ENCODE data around the gene PEX10. TPM values are rescaled to one million over a fixed set of nuclear protein-coding genes. Genes with fewer than 3 reads are reported as not detected.

PEX10 gene
- polyA plus RNA-seq, 1 donor from 2014 or later, result 30.1 TPM

DNA sequence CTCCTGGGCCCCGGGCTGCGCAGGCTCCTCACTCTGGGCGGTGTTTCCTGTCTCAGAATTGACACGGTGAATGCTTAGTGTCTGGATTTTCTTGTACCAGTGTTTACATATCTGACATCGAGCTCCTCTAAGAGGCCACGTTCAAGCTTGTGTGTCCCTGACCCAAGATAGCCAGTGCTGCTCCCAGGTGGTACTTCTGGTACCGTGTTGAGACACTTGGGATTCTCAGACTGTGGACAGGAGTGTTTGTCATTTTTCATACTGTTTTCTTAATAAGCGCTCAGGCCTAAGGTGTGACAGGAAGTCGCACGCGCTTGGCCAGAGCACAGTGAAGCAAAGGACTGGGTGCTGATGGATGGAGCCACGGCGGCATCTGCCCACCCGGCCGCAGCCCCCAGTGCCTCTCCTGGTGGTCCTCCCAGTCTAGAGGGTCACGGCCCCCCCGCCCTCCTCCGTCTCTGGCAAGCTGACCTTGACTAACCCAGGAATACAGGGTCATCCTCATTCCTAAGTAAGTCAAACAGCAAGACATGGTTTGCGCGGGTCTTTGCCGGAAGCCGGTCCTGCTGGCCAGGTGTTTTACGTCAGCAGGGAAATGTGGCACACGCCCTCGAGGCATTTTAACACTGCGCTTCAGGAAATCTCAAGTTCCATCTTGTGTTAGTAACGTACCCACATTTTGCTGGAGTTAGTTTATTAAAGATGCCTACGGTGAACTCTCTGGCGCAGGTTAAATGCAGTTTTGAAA, 8.0 kb downstream of the PEX10 start:
- H3K79me2 ChIP-seq (replicated peaks; ENCODE audit: insufficient read depth, low read length), result no peaks in the 10 kb centered on the region
- no peak overlapping the region for H3K4me2 ChIP-seq (ENCODE audit: low read length)
- no peak overlapping the region for H3K9ac ChIP-seq (ENCODE audit: low read length)
- no peak overlapping the region for H2AFZ ChIP-seq (ENCODE audit: low read depth, low read length)
- H3K9me2 ChIP-seq (ENCODE audit: insufficient read depth, low read length), result no peaks in the 10 kb centered on the region
- H3K27ac ChIP-seq (ENCODE audit: low read length), result no peak overlapping the region
- H3K36me3 ChIP-seq (ENCODE audit: insufficient read depth, low read length), result no peaks in the 10 kb centered on the region
- no peaks in the 10 kb centered on the region for H4K20me1 ChIP-seq (ENCODE audit: insufficient read depth)
- no peaks in the 10 kb centered on the region for H3F3A ChIP-seq (ENCODE audit: insufficient read depth, low read length, poor library complexity, severe bottlenecking)
- H3K9me3 ChIP-seq (ENCODE audit: low read length), result no peaks in the 10 kb centered on the region
- H3K27me3 ChIP-seq (ENCODE audit: insufficient read depth, low read depth, low read length), result no peaks in the 10 kb centered on the region
- TF ChIP-seq REST (IDR thresholded peaks at IDR 0.05; ENCODE audit: borderline replicate concordance), result no peak
- TF ChIP-seq CTCF (IDR thresholded peaks at IDR 0.05; ENCODE audit: poor library complexity, severe bottlenecking), result no peak
- no peak for TF ChIP-seq MXI1 (conservative IDR thresholded peaks at IDR 0.05; ENCODE audit: poor library complexity, severe bottlenecking)
- TF ChIP-seq EZH2 (IDR thresholded peaks at IDR 0.05; ENCODE audit: borderline replicate concordance, insufficient read depth, low read length, poor library complexity, severe bottlenecking), result no peak
- TF ChIP-seq SMC3 (conservative IDR thresholded peaks at IDR 0.05; ENCODE audit: poor library complexity), result no peak
- TF ChIP-seq EP300 (conservative IDR thresholded peaks at IDR 0.05; ENCODE audit: poor library complexity, severe bottlenecking), result no peak
- no peak for TF ChIP-seq TAF1 (IDR thresholded peaks at IDR 0.05; ENCODE audit: low read depth)
- no peak for TF ChIP-seq RAD21 (conservative IDR thresholded peaks at IDR 0.05)
- TF ChIP-seq POLR2AphosphoS5 (IDR thresholded peaks at IDR 0.05), result no peak
- H3K4me3 ChIP-seq (ENCODE audit: low read length), result no peak overlapping the region

GRCh38 chr1:2403273-2403672, 9.1 kb downstream of the PEX10 start:
- H3F3A ChIP-seq (ENCODE audit: insufficient read depth, low read length, poor library complexity, severe bottlenecking), result no peaks in the 10 kb centered on the region
- H3K27ac ChIP-seq (ENCODE audit: low read length), result no peak overlapping the region
- H3K9me3 ChIP-seq (ENCODE audit: low read length), result no peaks in the 10 kb centered on the region
- no peak overlapping the region for H3K4me2 ChIP-seq (ENCODE audit: low read length)
- TF ChIP-seq POLR2AphosphoS5 (IDR thresholded peaks at IDR 0.05) (no peak), MXI1 (conservative IDR thresholded peaks at IDR 0.05; ENCODE audit: poor library complexity, severe bottlenecking) (no peak), EZH2 (IDR thresholded peaks at IDR 0.05; ENCODE audit: borderline replicate concordance, insufficient read depth, low read length, poor library complexity, severe bottlenecking) (no peak), CTCF (IDR thresholded peaks at IDR 0.05; ENCODE audit: poor library complexity, severe bottlenecking) (no peak), TAF1 (IDR thresholded peaks at IDR 0.05; ENCODE audit: low read depth) (no peak), RAD21 (conservative IDR thresholded peaks at IDR 0.05) (no peak), SMC3 (conservative IDR thresholded peaks at IDR 0.05; ENCODE audit: poor library complexity) (no peak), EP300 (conservative IDR thresholded peaks at IDR 0.05; ENCODE audit: poor library complexity, severe bottlenecking) (no peak), REST (IDR thresholded peaks at IDR 0.05; ENCODE audit: borderline replicate concordance) (no peak)
- H3K4me3 ChIP-seq (ENCODE audit: low read length), result no peak overlapping the region
- H3K9me2 ChIP-seq (ENCODE audit: insufficient read depth, low read length), result no peaks in the 10 kb centered on the region
- no peaks in the 10 kb centered on the region for H4K20me1 ChIP-seq (ENCODE audit: insufficient read depth)
- no peaks in the 10 kb centered on the region for H3K27me3 ChIP-seq (ENCODE audit: insufficient read depth, low read depth, low read length)
- no peaks in the 10 kb centered on the region for H3K79me2 ChIP-seq (replicated peaks; ENCODE audit: insufficient read depth, low read length)
- H2AFZ ChIP-seq (ENCODE audit: low read depth, low read length), result no peak overlapping the region
- H3K9ac ChIP-seq (ENCODE audit: low read length), result no peak overlapping the region
- H3K36me3 ChIP-seq (ENCODE audit: insufficient read depth, low read length), result no peaks in the 10 kb centered on the region

All from neural cell (in vitro differentiated cells).